Testis (tissue), 2 donors: ENCODE results near the gene SSPN.

Source experiments
- CTCF ChIP-seq, 3 experiments: fragments of 450-650 bp in 2 of 3; fragments of 200-600 bp in 1 of 3; sonication (generic) in 1 of 3; IDR thresholded peaks; one replicate each; pipeline ENCODE4 v1.5.1; 2016 to 2019; ENCODE audit warnings: antibody characterized with exemption in 3 of 3, mild to moderate bottlenecking in 2 of 3, moderate library complexity in 1 of 3
- POLR2A ChIP-seq: fragments of 450-650 bp; IDR thresholded peaks from one replicate; pipeline ENCODE4 v1.6.1; 2017; ENCODE audit warnings: antibody characterized with exemption, mild to moderate bottlenecking, moderate library complexity

- no peak for TF ChIP-seq CTCF (IDR thresholded peaks at IDR 0.05)
- TF ChIP-seq POLR2A, result no peak
Observed at GRCh38 chr12:26148291-26148690, 47.1 kb upstream of the SSPN start.
